ENCODE results near the gene MYDGF.

Gene MYDGF

DNA sequence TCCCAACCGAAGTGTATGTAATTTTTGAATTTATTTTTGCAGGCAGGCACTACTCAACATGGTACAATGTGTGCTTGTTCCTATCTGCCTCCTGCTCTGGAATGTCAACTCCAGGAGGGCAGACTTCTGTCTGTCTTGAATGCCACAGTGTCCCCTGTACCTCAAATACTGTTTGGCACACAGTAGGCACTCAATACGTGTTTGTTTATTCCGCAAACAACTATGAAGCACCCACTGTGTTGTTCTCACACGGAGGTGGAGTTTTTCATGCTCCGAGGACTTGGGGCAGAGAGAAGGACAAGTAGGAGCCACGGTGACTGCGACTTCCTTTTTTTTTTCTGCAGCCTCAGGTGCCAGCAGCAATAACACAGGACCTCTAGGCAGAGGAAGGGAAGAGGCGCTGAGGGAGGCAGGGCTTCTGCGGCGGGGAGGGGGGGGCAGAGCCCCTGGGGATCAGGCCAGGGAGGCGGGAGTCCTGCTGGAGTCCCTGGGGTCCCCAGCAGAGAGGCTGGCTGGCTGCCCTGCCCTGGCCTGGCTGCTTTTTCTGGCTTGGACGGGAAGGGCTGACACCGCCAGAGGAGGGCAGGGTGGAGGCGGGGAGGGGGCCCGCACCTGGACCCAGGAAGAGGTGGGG, 60.1 kb downstream of the MYDGF start:
- no peak for DNase-seq
- WGBS = 43% methylated on average over 15 of the region's 15 CpGs

More for the DNA sequence above, 60.1 kb downstream of the MYDGF start:
- Histone ChIP-seq H3K23ac (ENCODE audit: low read length in 2 of 2) (no peak overlapping the region), H3K4me2 (ENCODE audit: low read length, poor library complexity, severe bottlenecking) (no peak overlapping the region), H3K27me3 (ENCODE audit: control insufficient read depth in 1 of 2, insufficient read depth in 1 of 2, low read length in 2 of 2) (peaks cover 23 to 62% of the 10 kb centered on the region in 2 experiments), H3K14ac (ENCODE audit: low read length in 2 of 2) (no peak overlapping the region), H2BK5ac (ENCODE audit: low read depth, low read length, poor library complexity, severe bottlenecking) (no peak overlapping the region), H3K36me3 (ENCODE audit: control insufficient read depth in 1 of 2, insufficient read depth in 2 of 2, low read depth in 1 of 2, low read length in 2 of 2) (no peaks in the 10 kb centered on the region), H2BK12ac (ENCODE audit: low read length in 2 of 2) (no peak overlapping the region), H2AK5ac (ENCODE audit: low read length, severe bottlenecking) (no peak overlapping the region), H2BK15ac (ENCODE audit: low read depth, poor library complexity, severe bottlenecking) (no peak overlapping the region), H2BK120ac (ENCODE audit: low read depth, low read length) (no peak overlapping the region), H2AFZ (ENCODE audit: low read depth, low read length) (no peak overlapping the region), H3K9me3 (ENCODE audit: control insufficient read depth, low read length) (no peaks in the 10 kb centered on the region), H3K4ac (ENCODE audit: low read depth in 1 of 2, low read length in 2 of 2) (no peak overlapping the region), H3K4me3 (ENCODE audit: insufficient read depth in 1 of 2, low read depth in 1 of 2, low read length in 2 of 2) (no peak overlapping the region), H3K4me1 (ENCODE audit: control insufficient read depth, insufficient read depth, low read depth, low read length) (peaks cover 8% of the 10 kb centered on the region), H3K27ac (ENCODE audit: low read length, poor library complexity, severe bottlenecking) (no peak overlapping the region), H4K91ac (ENCODE audit: low read length) (no peak overlapping the region), H3K9ac (ENCODE audit: low read length) (no peak overlapping the region), H4K8ac (ENCODE audit: low read length) (no peak overlapping the region), H3K79me1 (replicated peaks; ENCODE audit: low read length, poor library complexity, severe bottlenecking) (no peaks in the 10 kb centered on the region), H3K18ac (ENCODE audit: low read depth in 1 of 2, low read length in 2 of 2) (no peak overlapping the region)

Data from mesenchymal stem cell (in vitro differentiated cells and primary cell).